B cell (primary cell): ENCODE results near the gene PRKCZ.

ENCODE experiments used
- CTCF ChIP-seq: fragments of 200-600 bp; IDR thresholded peaks from one replicate; pipeline ENCODE4 v1.8.0; 2022; ENCODE audit warnings: antibody characterized with exemption, mild to moderate bottlenecking
- EZH2 ChIP-seq: IDR thresholded peaks from 2 replicates; pipeline ENCODE4 v1.6.1; 2012; ENCODE audit warnings: borderline replicate concordance, low read depth, mild to moderate bottlenecking, moderate library complexity, low read length; ENCODE audit not compliant: insufficient read depth, poor library complexity, severe bottlenecking

- TF ChIP-seq CTCF (no peak), EZH2 (no peak)
Measured at GRCh38 chr1:2166254-2166653, 116.0 kb downstream of the PRKCZ start.
